Measurements from ENCODE around the gene TUBB.

DNA sequence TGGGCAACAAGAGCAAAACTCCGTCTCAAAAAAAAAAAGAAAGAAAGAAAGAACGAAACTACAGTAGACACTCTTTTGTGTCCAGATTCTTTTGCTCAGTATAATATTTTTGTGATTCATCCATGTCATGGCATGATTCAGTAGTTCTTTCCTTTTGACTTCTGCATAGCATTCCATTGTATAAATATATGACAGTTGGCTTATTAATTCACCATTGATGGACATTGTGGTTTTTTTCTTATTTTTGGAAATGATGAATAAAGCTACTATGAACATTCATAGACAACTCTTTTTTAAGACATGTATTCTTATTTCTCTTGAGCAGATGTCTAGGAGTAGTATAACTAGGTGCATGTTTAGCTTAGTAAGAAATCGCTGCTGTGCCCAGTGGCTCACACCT lies 34.5 kb downstream of the TUBB start:
- TF ChIP-seq ETV6 (IDR thresholded peaks at IDR 0.05; ENCODE audit: borderline replicate concordance in 1 of 2, low read depth in 2 of 2, low read length in 1 of 2) (no peak), ETV6 (CRISPR knock-in tag; IDR thresholded peaks at IDR 0.05; ENCODE audit: borderline replicate concordance) (no peak), RAD51 (IDR thresholded peaks at IDR 0.05; ENCODE audit: borderline replicate concordance, low read depth) (no peak), SAP30 (IDR thresholded peaks at IDR 0.05; ENCODE audit: borderline replicate concordance, insufficient read depth, low read depth, low read length, poor library complexity, severe bottlenecking) (no peak), RFX5 (IDR thresholded peaks at IDR 0.05; ENCODE audit: low read depth, low read length) (no peak), ZNF23 (CRISPR knock-in tag; IDR thresholded peaks at IDR 0.05) (no peak), KLF16 (IDR thresholded peaks at IDR 0.05) (no peak), RCOR1 (IDR thresholded peaks at IDR 0.05; ENCODE audit: borderline replicate concordance in 1 of 2, low read depth in 2 of 2, low read length in 2 of 2) (no peak), EZH2 (IDR thresholded peaks at IDR 0.05; ENCODE audit: borderline replicate concordance, low read depth, low read length) (no peak)
- TF ChIP-seq, protein P1, sequence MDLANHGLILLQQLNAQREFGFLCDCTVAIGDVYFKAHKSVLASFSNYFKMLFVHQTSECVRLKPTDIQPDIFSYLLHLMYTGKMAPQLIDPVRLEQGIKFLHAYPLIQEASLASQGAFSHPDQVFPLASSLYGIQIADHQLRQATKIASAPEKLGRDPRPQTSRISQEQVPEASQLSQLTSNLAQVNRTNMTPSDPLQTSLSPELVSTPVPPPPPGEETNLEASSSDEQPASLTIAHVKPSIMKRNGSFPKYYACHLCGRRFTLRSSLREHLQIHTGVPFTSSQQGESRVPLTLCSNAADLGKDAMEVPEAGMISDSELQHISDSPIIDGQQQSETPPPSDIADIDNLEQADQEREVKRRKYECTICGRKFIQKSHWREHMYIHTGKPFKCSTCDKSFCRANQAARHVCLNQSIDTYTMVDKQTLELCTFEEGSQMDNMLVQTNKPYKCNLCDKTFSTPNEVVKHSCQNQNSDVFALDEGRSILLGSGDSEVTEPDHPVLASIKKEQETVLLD (IDR thresholded peaks at IDR 0.05) = no peak
- TF ChIP-seq, protein P2, sequence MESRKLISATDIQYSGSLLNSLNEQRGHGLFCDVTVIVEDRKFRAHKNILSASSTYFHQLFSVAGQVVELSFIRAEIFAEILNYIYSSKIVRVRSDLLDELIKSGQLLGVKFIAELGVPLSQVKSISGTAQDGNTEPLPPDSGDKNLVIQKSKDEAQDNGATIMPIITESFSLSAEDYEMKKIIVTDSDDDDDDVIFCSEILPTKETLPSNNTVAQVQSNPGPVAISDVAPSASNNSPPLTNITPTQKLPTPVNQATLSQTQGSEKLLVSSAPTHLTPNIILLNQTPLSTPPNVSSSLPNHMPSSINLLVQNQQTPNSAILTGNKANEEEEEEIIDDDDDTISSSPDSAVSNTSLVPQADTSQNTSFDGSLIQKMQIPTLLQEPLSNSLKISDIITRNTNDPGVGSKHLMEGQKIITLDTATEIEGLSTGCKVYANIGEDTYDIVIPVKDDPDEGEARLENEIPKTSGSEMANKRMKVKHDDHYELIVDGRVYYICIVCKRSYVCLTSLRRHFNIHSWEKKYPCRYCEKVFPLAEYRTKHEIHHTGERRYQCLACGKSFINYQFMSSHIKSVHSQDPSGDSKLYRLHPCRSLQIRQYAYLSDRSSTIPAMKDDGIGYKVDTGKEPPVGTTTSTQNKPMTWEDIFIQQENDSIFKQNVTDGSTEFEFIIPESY (CRISPR knock-in tag; IDR thresholded peaks at IDR 0.05) = no peak

Measured in K562 (cell line).